NCI-H1417 (cell line): ENCODE data around the gene TRPV6.

Source experiments
- DNase-seq, 3 experiments: peaks; one replicate each; lab custom pipeline; 2025; lab: John Stamatoyannopoulos, UW

TRPV6 gene

GRCh38 chr7:142853739-142854371 lies 31.7 kb downstream of the TRPV6 start:
- peak; percentile 42 to 68 (median 66) for DNase-seq

GRCh38 chr7:142851919-142852318 lies 33.6 kb downstream of the TRPV6 start:
- DNase-seq = no peak

DNA sequence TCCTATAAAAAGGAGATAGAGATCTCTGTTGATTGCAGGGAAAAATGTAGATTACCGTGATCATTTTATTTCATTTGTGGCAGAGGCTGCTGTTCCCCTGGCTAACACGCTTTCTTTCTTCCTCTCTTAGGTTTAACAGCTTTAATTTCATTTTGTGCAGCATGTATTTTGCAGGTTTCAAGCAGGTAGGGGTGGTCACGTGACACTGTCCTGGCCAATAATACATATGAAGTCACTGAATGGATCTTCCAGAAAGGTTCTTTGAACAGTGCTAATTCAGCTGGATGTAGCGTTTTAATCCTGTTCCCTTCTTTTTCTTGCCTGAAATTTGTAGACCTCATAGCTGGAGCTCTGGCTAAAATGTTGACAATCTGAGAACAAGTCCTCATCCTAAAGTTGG lies 34.3 kb downstream of the TRPV6 start:
- DNase-seq = no peak

DNA sequence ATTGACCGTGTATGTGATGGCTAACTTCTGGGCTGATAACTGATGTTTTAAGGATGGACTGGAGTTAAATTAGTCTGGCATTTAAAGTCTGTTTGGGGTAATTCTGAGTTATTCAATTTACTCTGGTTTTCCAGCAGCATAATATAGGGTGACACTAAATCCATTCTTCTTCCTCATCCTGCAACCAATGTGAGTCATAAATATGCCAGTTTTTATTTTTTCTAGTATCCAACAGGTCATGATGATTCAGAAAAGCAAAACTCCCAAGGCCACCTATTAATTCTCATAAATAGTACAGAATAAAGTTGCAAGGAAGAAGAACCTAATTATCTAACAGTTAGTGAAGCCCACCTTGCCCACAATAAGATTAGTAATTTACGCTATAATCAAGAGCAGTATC lies 38.2 kb downstream of the TRPV6 start:
- no peak for DNase-seq

- no peak for DNase-seq
Measured at GRCh38 chr7:142842251-142842766, 43.2 kb downstream of the TRPV6 start.

- DNase-seq = no peak
Measured at GRCh38 chr7:142838461-142839213, 46.9 kb downstream of the TRPV6 start.

- no peak for DNase-seq
Measured at GRCh38 chr7:142836426-142836825, 49.1 kb downstream of the TRPV6 start.

DNA sequence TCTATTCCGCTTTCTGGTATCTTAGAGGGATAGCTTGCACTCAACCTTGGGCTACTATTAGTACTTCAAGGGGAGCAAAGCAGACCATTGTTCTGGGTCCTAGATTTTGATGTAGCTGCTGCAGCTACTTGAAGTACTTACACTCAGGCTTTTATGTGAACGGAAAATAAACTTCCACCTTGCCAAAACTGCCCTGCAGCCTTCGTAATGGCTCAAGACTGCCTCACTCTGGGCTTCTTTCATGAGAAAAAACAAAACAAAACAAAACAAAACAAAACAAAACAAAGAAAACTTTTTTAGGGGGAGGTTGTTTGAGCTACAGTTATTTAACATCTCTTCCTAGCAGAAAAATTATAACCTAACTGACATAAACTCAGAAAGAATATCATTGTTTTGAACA lies 50.1 kb downstream of the TRPV6 start:
- no peak for DNase-seq

GRCh38 chr7:142833174-142834048 lies 52.1 kb downstream of the TRPV6 start:
- DNase-seq = no peak

DNA sequence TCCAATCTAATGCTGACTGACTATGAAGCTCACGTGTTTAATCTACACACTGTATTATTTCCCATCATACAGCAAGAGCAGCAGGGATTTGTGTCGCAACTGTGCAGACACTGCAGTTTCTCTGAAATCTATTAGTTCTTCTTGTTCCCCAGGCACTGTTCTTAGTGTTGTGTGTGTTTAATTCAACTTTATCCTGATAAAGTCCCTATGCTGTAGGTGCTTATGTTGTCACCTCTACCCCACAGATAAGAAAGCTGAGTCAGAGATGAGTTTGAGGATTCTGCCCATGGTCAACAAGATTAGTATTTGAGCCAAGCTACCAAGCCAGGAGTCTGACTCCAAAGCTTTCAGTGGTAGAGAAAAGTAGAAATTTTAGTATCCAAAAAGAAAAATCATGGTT lies 53.1 kb downstream of the TRPV6 start:
- DNase-seq = no peak

DNA sequence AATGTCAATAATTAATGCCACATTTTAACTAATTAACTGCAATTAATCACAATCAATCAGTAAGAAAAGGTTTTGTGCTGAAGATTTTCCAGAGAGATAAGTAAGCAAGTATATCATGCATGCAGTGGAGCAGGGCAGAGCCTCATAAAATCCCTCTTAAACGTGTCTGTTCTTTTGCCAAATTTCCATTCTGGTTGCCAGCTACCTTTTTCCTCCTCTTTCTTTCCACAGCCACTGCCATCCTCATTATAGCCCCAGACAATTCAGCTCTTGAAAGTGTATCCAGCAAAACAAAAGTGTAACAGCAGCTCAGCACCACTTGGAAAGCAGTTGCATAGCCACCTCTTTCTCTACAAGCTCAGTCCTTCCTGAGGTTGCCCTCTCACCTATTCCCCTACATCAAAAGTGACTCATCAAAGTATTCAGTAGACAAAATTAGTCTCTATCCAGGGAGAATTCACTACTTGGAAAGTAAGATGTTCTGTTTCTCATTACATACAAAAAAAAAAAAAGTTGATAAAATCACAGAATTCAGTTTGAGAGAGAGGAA lies 57.5 kb downstream of the TRPV6 start:
- no peak for DNase-seq

DNA sequence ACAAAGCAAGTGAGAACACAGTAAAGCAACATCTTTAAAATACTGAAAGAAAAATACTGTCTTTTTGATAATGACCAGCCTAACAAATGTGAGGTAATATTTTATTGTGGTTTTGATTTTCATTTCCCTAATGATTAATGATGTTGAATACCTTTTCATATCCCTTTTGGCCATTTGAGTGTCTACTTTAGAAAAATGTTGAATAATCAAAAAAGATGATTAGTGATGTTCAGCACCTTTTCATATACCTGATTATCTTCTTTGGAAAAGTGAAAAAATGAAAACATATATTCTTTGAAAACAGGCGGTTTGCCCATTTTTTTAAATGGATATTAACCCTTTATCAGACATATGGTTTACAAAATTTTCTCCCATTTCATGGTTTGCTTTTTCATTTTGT lies 62.8 kb downstream of the TRPV6 start:
- no peak for DNase-seq
